H1 (cell line): ENCODE results near the gene RAP1GAP. TPM values are rescaled to one million over a fixed set of nuclear protein-coding genes. Genes with fewer than 3 reads are reported as not detected.
A peak's percentile ranks its signal among the peaks of the same experiment; 100 is the strongest.

Experiments used
- CTCF ChIA-PET: fragments of 300-600 bp; sonication (Branson Sonifier 250); formaldehyde crosslinking; loops from one replicate; lab custom pipeline; 2021; ENCODE audit not compliant: partially characterized antibody; lab: Charles Lee
- POLR2A ChIA-PET: fragments of 300-600 bp; sonication (Branson Sonifier 250); formaldehyde crosslinking; loops from one replicate; lab custom pipeline; 2021; ENCODE audit warnings: inconsistent platforms; ENCODE audit not compliant: partially characterized antibody; lab: Charles Lee
- DNase-seq, 2 experiments: peaks; one replicate each; pipeline versions ENCODE4 v3.0.0 to v3.0.0-alpha.2; 2010 to 2022; ENCODE audit warnings: low spot score in 2 of 2, low read depth in 1 of 2, mixed read lengths in 1 of 2
- FAIRE-seq: peaks from 2 replicates; lab custom pipeline; 2011; peaks lifted over from hg19 to GRCh38; lab: Jason Lieb, UNC
- H2AFZ ChIP-seq: 2 replicates; pipeline ENCODE4 v1.8.1; 2012; ENCODE audit warnings: low read length, inconsistent platforms
- H2AK5ac ChIP-seq: 2 replicates; pipeline ENCODE4 v1.6.1; 2013; ENCODE audit warnings: low read depth, low read length
- H2BK120ac ChIP-seq: replicated peaks from 2 replicates; pipeline ENCODE3; 2013; ENCODE audit warnings: low read depth, low read length, inconsistent platforms
- H2BK12ac ChIP-seq: 2 replicates; pipeline ENCODE4 v1.6.1; 2013; ENCODE audit warnings: low read depth, low read length
- H2BK15ac ChIP-seq: 2 replicates; pipeline ENCODE4 v1.6.1; 2013; ENCODE audit warnings: low read length
- H2BK20ac ChIP-seq: 2 replicates; pipeline ENCODE4 v1.6.1; 2013; ENCODE audit warnings: low read length
- H2BK5ac ChIP-seq: 2 replicates; pipeline ENCODE4 v1.6.1; 2013; ENCODE audit warnings: low read depth, low read length
- H3K14ac ChIP-seq: 2 replicates; pipeline ENCODE4 v1.6.1; 2013; ENCODE audit warnings: inconsistent platforms; ENCODE audit not compliant: insufficient read length
- H3K18ac ChIP-seq: 2 replicates; pipeline ENCODE4 v1.6.1; 2013; ENCODE audit warnings: low read length; ENCODE audit errors: extremely low read depth
- H3K23ac ChIP-seq: 2 replicates; pipeline ENCODE4 v1.6.1; 2013; ENCODE audit warnings: inconsistent platforms; ENCODE audit not compliant: insufficient read length
- H3K23me2 ChIP-seq: 2 replicates; pipeline ENCODE4 v1.6.1; 2013; ENCODE audit warnings: low read depth, low read length
- H3K27ac ChIP-seq: 2 replicates; pipeline ENCODE4 v1.6.1; 2011; ENCODE audit warnings: low read depth, low read length, inconsistent platforms
- H3K27me3 ChIP-seq, 4 experiments: replicated peaks in 1 of 4; 1 replicate in 1 of 4; 2 replicates in 3 of 4; pipeline versions ENCODE4 v1.6.1 to v1.8.1; 2011 to 2013; ENCODE audit warnings: low read length in 3 of 4, mild to moderate bottlenecking in 3 of 4, inconsistent platforms in 2 of 4, mixed read lengths in 2 of 4, moderate library complexity in 1 of 4; ENCODE audit not compliant: control insufficient read depth in 3 of 4, insufficient read depth in 3 of 4; ENCODE audit errors: extremely low read depth in 1 of 4
- H3K36me3 ChIP-seq, 4 experiments: 2 replicates each; pipeline versions ENCODE4 v1.6.1 to v1.8.1; 2011 to 2013; ENCODE audit warnings: mild to moderate bottlenecking in 4 of 4, low read length in 3 of 4, moderate library complexity in 2 of 4, control low read depth in 1 of 4, inconsistent platforms in 1 of 4; ENCODE audit not compliant: insufficient read depth in 4 of 4, control insufficient read depth in 2 of 4
- H3K4ac ChIP-seq: replicated peaks from 2 replicates; pipeline ENCODE3; 2013; ENCODE audit warnings: low read length, low read depth, mixed read lengths, inconsistent platforms; ENCODE audit not compliant: insufficient read length
- H3K4me1 ChIP-seq, 4 experiments: replicated peaks in 1 of 4; 1 replicate in 1 of 4; 2 replicates in 3 of 4; pipeline versions ENCODE4 v1.6.1 to v1.8.1; 2011 to 2013; ENCODE audit warnings: low read length in 3 of 4, inconsistent platforms in 2 of 4, mixed read lengths in 1 of 4; ENCODE audit not compliant: insufficient read depth in 4 of 4, control insufficient read depth in 3 of 4
- H3K4me2 ChIP-seq, 2 experiments: 2 replicates each; pipeline versions ENCODE4 v1.6.1 to v1.8.1; 2011 to 2013; ENCODE audit warnings: low read depth in 2 of 2, low read length in 2 of 2, control low read depth in 1 of 2, inconsistent platforms in 1 of 2, mild to moderate bottlenecking in 1 of 2; ENCODE audit not compliant: insufficient read depth in 1 of 2
- H3K4me3 ChIP-seq, 4 experiments: fragments of 200-600, 300-600 bp in 1 of 4; sonication (generic), shearing (Covaris generic), sonication (Bioruptor Twin) in 1 of 4; 2 replicates each; pipeline versions ENCODE4 v1.5.1 to v1.8.1; 2011 to 2016; ENCODE audit warnings: low read length in 4 of 4, low read depth in 3 of 4, control low read depth in 2 of 4, inconsistent platforms in 2 of 4, mild to moderate bottlenecking in 2 of 4, mixed read lengths in 1 of 4, moderate library complexity in 1 of 4; ENCODE audit not compliant: insufficient read depth in 2 of 4; ENCODE audit errors: extremely low read depth in 1 of 4
- H3K56ac ChIP-seq: replicated peaks from 2 replicates; pipeline ENCODE3; 2013; ENCODE audit warnings: low read depth, mild to moderate bottlenecking, mixed read lengths, low read length, inconsistent platforms; ENCODE audit not compliant: insufficient read length
- H3K79me1 ChIP-seq: 2 replicates; pipeline ENCODE4 v1.6.1; 2013; ENCODE audit warnings: low read depth, low read length, control low read depth
- H3K79me2 ChIP-seq, 2 experiments: 2 replicates each; pipeline versions ENCODE4 v1.6.1 to v1.8.1; 2012 to 2013; ENCODE audit warnings: low read length in 2 of 2, mild to moderate bottlenecking in 2 of 2, inconsistent platforms in 1 of 2; ENCODE audit not compliant: insufficient read depth in 2 of 2, control insufficient read depth in 1 of 2
- H3K9ac ChIP-seq, 4 experiments: replicated peaks in 1 of 4; 1 replicate in 1 of 4; 2 replicates in 3 of 4; pipeline versions ENCODE4 v1.6.1 to v1.8.1; 2011 to 2013; ENCODE audit warnings: low read depth in 3 of 4, low read length in 3 of 4, control low read depth in 2 of 4, mild to moderate bottlenecking in 2 of 4, moderate library complexity in 2 of 4, inconsistent platforms in 1 of 4; ENCODE audit errors: extremely low read depth in 1 of 4
- H3K9me3 ChIP-seq, 2 experiments: 2 replicates each; pipeline versions ENCODE4 v1.6.1 to v1.8.1; 2012 to 2013; ENCODE audit warnings: mild to moderate bottlenecking in 2 of 2, moderate library complexity in 2 of 2, control low read depth in 1 of 2, inconsistent platforms in 1 of 2, low read depth in 1 of 2, low read length in 1 of 2, mixed read lengths in 1 of 2; ENCODE audit not compliant: insufficient read depth in 2 of 2
- H4K20me1 ChIP-seq, 2 experiments: replicated peaks in 1 of 2; 2 replicates each; pipeline versions ENCODE3 to v1.8.1; 2011 to 2013; ENCODE audit warnings: inconsistent platforms in 2 of 2, low read length in 2 of 2, mild to moderate bottlenecking in 1 of 2; ENCODE audit not compliant: insufficient read depth in 2 of 2, control insufficient read depth in 1 of 2
- H4K5ac ChIP-seq: 2 replicates; pipeline ENCODE4 v1.6.1; 2013; ENCODE audit warnings: low read length, low read depth, mixed read lengths, inconsistent platforms; ENCODE audit not compliant: insufficient read length
- H4K8ac ChIP-seq: 2 replicates; pipeline ENCODE4 v1.8.0; 2013; ENCODE audit warnings: mild to moderate bottlenecking, moderate library complexity, low read length, inconsistent platforms; ENCODE audit not compliant: insufficient read depth; ENCODE audit errors: extremely low read depth
- H4K91ac ChIP-seq: replicated peaks from 2 replicates; pipeline ENCODE3; 2013; ENCODE audit warnings: low read length, mixed read lengths, inconsistent platforms; ENCODE audit not compliant: insufficient read length
- HDAC6 ChIP-seq: IDR thresholded peaks from one replicate; pipeline ENCODE4 v1.7.1; 2012; ENCODE audit warnings: low read depth, mild to moderate bottlenecking, inconsistent platforms, low read length, moderate library complexity
- KDM1A ChIP-seq: fragments of 200-600, 300-600 bp; sonication (generic); IDR thresholded peaks from 2 replicates; pipeline ENCODE4 v1.7.1; 2016; ENCODE audit warnings: mild to moderate bottlenecking, low read length, borderline replicate concordance
- PHF8 ChIP-seq: fragments of 200-600 bp; sonication (generic); conservative IDR thresholded peaks from 2 replicates; pipeline ENCODE4 v1.7.1; 2012; ENCODE audit warnings: low read depth, mild to moderate bottlenecking, inconsistent platforms, low read length, moderate library complexity
- RBBP5 ChIP-seq: IDR thresholded peaks from 2 replicates; pipeline ENCODE4 v1.7.1; 2012; ENCODE audit warnings: low read depth, mild to moderate bottlenecking, inconsistent platforms, low read length, moderate library complexity, borderline replicate concordance
- USF2 ChIP-seq: IDR thresholded peaks from 2 replicates; pipeline ENCODE4 v1.6.1; 2011; ENCODE audit warnings: low read length, improper control_type of control experiment
- WGBS, 2 experiments: shearing (Covaris generic) in 1 of 2; methylation state at CpG; one replicate each; pipeline versions ENCODE4 v1.1.6 to v1.1.7; 2013 to 2015; ENCODE audit warnings: low lambda C conversion rate in 2 of 2, mixed read lengths in 2 of 2, inconsistent platforms in 1 of 2, low coverage in 1 of 2, missing lambda C conversion rate in 1 of 2; ENCODE audit not compliant: insufficient replicate concordance in 2 of 2, insufficient coverage in 1 of 2, insufficient read length in 1 of 2; ENCODE audit errors: extremely low coverage in 1 of 2, missing lambda C conversion rate in 1 of 2; 5-methylcytosine and 5-hydroxymethylcytosine counted together
- polyA plus RNA-seq, 7 experiments: library from polyadenylated mRNA; depleted of rRNA in 3 of 7; stranded (reverse) in 5 of 7; unstranded in 2 of 7; fragments of >200 nt in 5 of 7; fragments of 200-250 nt in 2 of 7; gene quantifications; 1 replicate in 5 of 7; 2 replicates in 1 of 7; 4 replicates in 1 of 7; pipeline versions ENCODE4 v1.2.1 to v1.2.3, GENCODE V29; 2011 to 2013; ENCODE audit warnings: missing spikeins in 2 of 7, mixed read lengths in 2 of 7
- total RNA-seq: library from RNA; stranded (reverse); fragmentation: NEBNext Ultra II Directional; extraction: Animal tissue kit (Norgen Biotek cat#: 25700); gene quantifications from 2 replicates; pipeline ENCODE4 v1.2.1, GENCODE V29; 2021

The RAP1GAP gene
- total and polyA plus RNA-seq, 2 of the 8 experiments (the other 6 are each of a cell fraction or from before 2014, with no cell fraction given) = 8.4 TPM

- Histone ChIP-seq H2AK5ac (no peak overlapping the region), H2BK15ac (no peak overlapping the region), H3K56ac (no peak overlapping the region), H3K79me1 (no peaks in the 10 kb centered on the region), H4K5ac (no peak overlapping the region), H2AFZ (no peak overlapping the region), H3K9ac (no peak overlapping the region), H3K4me3 (no peak overlapping the region), H3K27ac (no peak overlapping the region), H2BK120ac (no peak overlapping the region), H4K20me1 (no peaks in the 10 kb centered on the region), H3K23ac (no peak overlapping the region), H2BK5ac (no peak overlapping the region), H2BK20ac (no peak overlapping the region), H3K23me2 (no peaks in the 10 kb centered on the region; the same call in 1 of the 2 replicates), H3K18ac (no peak overlapping the region), H3K27me3 (no peaks in the 10 kb centered on the region), H3K4me1 (peaks cover 0 to 5% (median 0%) of the 10 kb centered on the region in 4 experiments; a peak in 2 of 7 replicates), H3K4ac (no peak overlapping the region), H3K4me2 (no peak overlapping the region), H3K79me2 (no peaks in the 10 kb centered on the region), H4K91ac (no peak overlapping the region), H3K9me3 (no peaks in the 10 kb centered on the region), H3K36me3 (no peaks in the 10 kb centered on the region; a peak in 1 of 8 replicates)
- FAIRE-seq = no peak
- WGBS, 2 experiments = 89% methylated on average over 6 of the region's 6 CpGs; no CpG with 5 or more reads in 1 of the 2 experiments
- ChIA-PET POLR2A (no interaction called here), CTCF (interaction anchor here (1.0 to 1.8 kb wide), 3 partner anchors 18 to 46 kb away, joined by 3 to 5 read pairs (median 3); no protein-coding TSS in a partner anchor)
- no peak for DNase-seq
- TF ChIP-seq RBBP5 = no peak
- peak; percentile 83; the same call in 1 of the 2 replicates for TF ChIP-seq KDM1A
- TF ChIP-seq USF2 = no peak
- TF ChIP-seq PHF8 = no peak
- no peak for TF ChIP-seq HDAC6
- TF ChIP-seq, all 59 proteins: peak for 1
- no peak overlapping the region for H2BK12ac ChIP-seq
- H4K8ac ChIP-seq = 0 out of 2 replicates have a peak overlapping the region, but pooled peaks have one; percentile 22
- no peak overlapping the region for H3K14ac ChIP-seq
Observed at GRCh38 chr1:21641537-21641936, 27.6 kb downstream of the RAP1GAP start.
